K562 (cell line): ENCODE measurements around the gene NSMCE1. TPM values are rescaled to one million over a fixed set of nuclear protein-coding genes. Genes with fewer than 3 reads are reported as not detected.
A peak's percentile ranks its signal among the peaks of the same experiment; 100 is the strongest.

Source experiments
- ARID1B ChIP-seq: fragments of 450-650 bp; IDR thresholded peaks from 2 replicates; pipeline ENCODE4 v1.6.1; 2016; ENCODE audit warnings: antibody characterized with exemption, mild to moderate bottlenecking, inconsistent platforms
- BHLHE40 ChIP-seq: IDR thresholded peaks from 2 replicates; pipeline ENCODE4 v1.6.1; 2011; ENCODE audit warnings: low read length, improper control_type of control experiment
- ERF ChIP-seq: fragments of 450-650 bp; formaldehyde crosslinking; IDR thresholded peaks from 2 replicates; pipeline ENCODE4 v1.4.0; 2020; ENCODE audit warnings: mild to moderate bottlenecking, mixed read lengths
- L3MBTL2 ChIP-seq: fragments of 450-650 bp; IDR thresholded peaks from 2 replicates; pipeline ENCODE4 v1.6.1; 2016; ENCODE audit warnings: mild to moderate bottlenecking, moderate library complexity
- NR2C1 ChIP-seq, 2 experiments: fragments of 450-650 bp; IDR thresholded peaks; 2 replicates each; pipeline ENCODE4 v1.6.1; 2017; ENCODE audit warnings: mild to moderate bottlenecking in 2 of 2, antibody characterized with exemption in 1 of 2, inconsistent platforms in 1 of 2, missing compliant biosample characterization in 1 of 2, missing genetic modification characterization in 1 of 2
- SMARCE1 ChIP-seq: fragments of 450-650 bp; IDR thresholded peaks from 2 replicates; pipeline ENCODE4 v1.7.1; 2016; ENCODE audit warnings: mild to moderate bottlenecking
- polyA plus RNA-seq, 8 experiments: library from polyadenylated mRNA; depleted of rRNA in 4 of 8; stranded (reverse) in 5 of 8; unstranded in 3 of 8; fragments of >200 nt; fragmentation: Nextera tagmentation in 2 of 8; fragmentation: Illumina TruSeq in 1 of 8; extraction: Ambion mirVana in 2 of 8; extraction: Trizol in 1 of 8; gene quantifications; 2 replicates each; pipeline versions ENCODE4 v1.2.1 to v1.2.3, GENCODE V29; 2011 to 2014; ENCODE audit warnings: inconsistent platforms in 1 of 8, missing spikeins in 1 of 8
- total RNA-seq, 7 experiments: library from RNA; depleted of rRNA in 6 of 7; stranded (reverse); fragments of >200 nt in 6 of 7; fragmentation: Illumina TruSeq in 2 of 7; extraction: Trizol in 2 of 7; gene quantifications; 2 replicates each; pipeline versions ENCODE4 v1.2.1 to v1.2.3, GENCODE V29; 2011 to 2021; ENCODE audit warnings: low replicate concordance in 1 of 7
- TF ChIP-seq, protein P1 (sequence below): fragments of 200-800 bp; sonication (Bioruptor generic); IDR thresholded peaks from 2 replicates; pipeline ENCODE4 v1.6.1; 2017; ENCODE audit warnings: missing genetic modification characterization, missing compliant biosample characterization
- TF ChIP-seq, protein P2 (sequence below), 2 experiments: fragments of 450-650 bp; conservative IDR thresholded peaks; 2 replicates each; pipeline ENCODE4 v1.6.1; 2017; ENCODE audit warnings: mild to moderate bottlenecking in 2 of 2, moderate library complexity in 2 of 2
- TF ChIP-seq, protein P3 (sequence below): sonication (generic); formaldehyde crosslinking; IDR thresholded peaks from 2 replicates; pipeline ENCODE4 v1.8.1; 2022; ENCODE audit warnings: missing genetic modification reagents
- TF ChIP-seq, protein P4 (sequence below): fragments of 450-650 bp; IDR thresholded peaks from 2 replicates; pipeline ENCODE4 v1.6.1; 2014; ENCODE audit warnings: low read depth, mild to moderate bottlenecking, moderate library complexity, borderline replicate concordance
- TF ChIP-seq, protein P5 (sequence below): fragments of 450-650 bp; IDR thresholded peaks from 2 replicates; pipeline ENCODE4 v1.7.0; 2016; ENCODE audit warnings: borderline replicate concordance
- TF ChIP-seq, protein P6 (sequence below): fragments of 450-650 bp; IDR thresholded peaks from 2 replicates; pipeline ENCODE4 v1.6.1; 2016; ENCODE audit warnings: low read depth, mild to moderate bottlenecking, moderate library complexity

Gene NSMCE1
- total and polyA plus RNA-seq, 9 of the 15 experiments (the other 6 are each of a cell fraction or from before 2014, with no cell fraction given): 52.1 to 163 (median 61.5) TPM

DNA sequence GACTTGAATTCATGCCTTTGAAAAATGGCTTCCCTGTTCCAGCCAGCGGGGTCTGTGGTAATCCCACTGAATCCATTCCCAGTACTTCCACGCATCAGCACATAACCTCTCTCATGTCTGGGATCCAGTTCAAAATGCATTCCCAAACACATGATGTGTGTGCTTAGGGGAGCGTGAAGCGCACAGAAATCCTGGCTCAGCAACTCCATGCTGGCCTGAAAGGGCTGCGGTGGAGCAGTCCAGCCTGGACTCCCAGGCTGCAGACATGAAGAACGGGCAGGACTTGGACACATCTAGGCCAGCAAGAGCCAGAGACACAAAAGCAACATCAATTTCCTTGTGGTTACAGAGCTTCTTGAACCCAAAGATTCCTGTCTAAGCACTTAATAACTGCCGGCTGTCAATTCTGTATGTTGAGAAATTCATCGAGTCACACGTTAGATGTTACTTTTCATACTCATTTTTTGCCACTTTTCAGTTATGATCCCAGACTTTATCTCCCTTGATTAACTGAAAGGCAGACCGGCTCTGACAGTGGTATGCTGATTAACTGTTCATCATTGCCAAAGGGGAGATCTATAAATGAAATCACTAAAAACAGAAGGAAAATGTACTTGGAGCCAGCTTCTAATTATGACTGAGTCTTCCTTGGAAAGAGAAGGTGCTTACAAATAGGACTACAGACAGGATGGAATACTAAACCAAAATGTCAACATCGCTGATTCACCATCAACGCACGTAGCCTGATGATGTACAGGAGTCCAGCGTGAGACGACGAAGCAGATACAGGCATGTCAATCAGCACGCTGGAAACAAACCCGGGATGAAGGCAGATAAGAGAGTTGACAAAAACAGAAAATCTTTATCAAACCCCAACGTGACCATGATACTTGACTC, 23.0 kb downstream of the NSMCE1 start (continued):
- TF ChIP-seq, protein P1, sequence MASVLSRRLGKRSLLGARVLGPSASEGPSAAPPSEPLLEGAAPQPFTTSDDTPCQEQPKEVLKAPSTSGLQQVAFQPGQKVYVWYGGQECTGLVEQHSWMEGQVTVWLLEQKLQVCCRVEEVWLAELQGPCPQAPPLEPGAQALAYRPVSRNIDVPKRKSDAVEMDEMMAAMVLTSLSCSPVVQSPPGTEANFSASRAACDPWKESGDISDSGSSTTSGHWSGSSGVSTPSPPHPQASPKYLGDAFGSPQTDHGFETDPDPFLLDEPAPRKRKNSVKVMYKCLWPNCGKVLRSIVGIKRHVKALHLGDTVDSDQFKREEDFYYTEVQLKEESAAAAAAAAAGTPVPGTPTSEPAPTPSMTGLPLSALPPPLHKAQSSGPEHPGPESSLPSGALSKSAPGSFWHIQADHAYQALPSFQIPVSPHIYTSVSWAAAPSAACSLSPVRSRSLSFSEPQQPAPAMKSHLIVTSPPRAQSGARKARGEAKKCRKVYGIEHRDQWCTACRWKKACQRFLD (CRISPR knock-in tag): no peak
- TF ChIP-seq ERF (CRISPR knock-in tag) (0 out of 2 replicates have a peak, but pooled peaks have one; percentile 62), NR2C1 (IDR thresholded peaks at IDR 0.05) (no peak), NR2C1 (tag; IDR thresholded peaks at IDR 0.05) (0 out of 2 replicates have a peak, but pooled peaks have one; percentile 3), BHLHE40 (peak; percentile 66), L3MBTL2 (0 out of 2 replicates have a peak, but pooled peaks have one; percentile 38), ARID1B (peak; percentile 86), SMARCE1 (peak; percentile 79)
- TF ChIP-seq, protein P2, sequence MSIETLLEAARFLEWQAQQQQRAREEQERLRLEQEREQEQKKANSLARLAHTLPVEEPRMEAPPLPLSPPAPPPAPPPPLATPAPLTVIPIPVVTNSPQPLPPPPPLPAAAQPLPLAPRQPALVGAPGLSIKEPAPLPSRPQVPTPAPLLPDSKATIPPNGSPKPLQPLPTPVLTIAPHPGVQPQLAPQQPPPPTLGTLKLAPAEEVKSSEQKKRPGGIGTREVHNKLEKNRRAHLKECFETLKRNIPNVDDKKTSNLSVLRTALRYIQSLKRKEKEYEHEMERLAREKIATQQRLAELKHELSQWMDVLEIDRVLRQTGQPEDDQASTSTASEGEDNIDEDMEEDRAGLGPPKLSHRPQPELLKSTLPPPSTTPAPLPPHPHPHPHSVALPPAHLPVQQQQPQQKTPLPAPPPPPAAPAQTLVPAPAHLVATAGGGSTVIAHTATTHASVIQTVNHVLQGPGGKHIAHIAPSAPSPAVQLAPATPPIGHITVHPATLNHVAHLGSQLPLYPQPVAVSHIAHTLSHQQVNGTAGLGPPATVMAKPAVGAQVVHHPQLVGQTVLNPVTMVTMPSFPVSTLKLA (conservative IDR thresholded peaks at IDR 0.05): peak; percentile 56 to 70
- TF ChIP-seq, protein P3, sequence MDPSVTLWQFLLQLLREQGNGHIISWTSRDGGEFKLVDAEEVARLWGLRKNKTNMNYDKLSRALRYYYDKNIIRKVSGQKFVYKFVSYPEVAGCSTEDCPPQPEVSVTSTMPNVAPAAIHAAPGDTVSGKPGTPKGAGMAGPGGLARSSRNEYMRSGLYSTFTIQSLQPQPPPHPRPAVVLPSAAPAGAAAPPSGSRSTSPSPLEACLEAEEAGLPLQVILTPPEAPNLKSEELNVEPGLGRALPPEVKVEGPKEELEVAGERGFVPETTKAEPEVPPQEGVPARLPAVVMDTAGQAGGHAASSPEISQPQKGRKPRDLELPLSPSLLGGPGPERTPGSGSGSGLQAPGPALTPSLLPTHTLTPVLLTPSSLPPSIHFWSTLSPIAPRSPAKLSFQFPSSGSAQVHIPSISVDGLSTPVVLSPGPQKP (CRISPR knock-in tag): no peak
- TF ChIP-seq, protein P4, sequence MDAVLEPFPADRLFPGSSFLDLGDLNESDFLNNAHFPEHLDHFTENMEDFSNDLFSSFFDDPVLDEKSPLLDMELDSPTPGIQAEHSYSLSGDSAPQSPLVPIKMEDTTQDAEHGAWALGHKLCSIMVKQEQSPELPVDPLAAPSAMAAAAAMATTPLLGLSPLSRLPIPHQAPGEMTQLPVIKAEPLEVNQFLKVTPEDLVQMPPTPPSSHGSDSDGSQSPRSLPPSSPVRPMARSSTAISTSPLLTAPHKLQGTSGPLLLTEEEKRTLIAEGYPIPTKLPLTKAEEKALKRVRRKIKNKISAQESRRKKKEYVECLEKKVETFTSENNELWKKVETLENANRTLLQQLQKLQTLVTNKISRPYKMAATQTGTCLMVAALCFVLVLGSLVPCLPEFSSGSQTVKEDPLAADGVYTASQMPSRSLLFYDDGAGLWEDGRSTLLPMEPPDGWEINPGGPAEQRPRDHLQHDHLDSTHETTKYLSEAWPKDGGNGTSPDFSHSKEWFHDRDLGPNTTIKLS: no peak
- TF ChIP-seq, protein P5, sequence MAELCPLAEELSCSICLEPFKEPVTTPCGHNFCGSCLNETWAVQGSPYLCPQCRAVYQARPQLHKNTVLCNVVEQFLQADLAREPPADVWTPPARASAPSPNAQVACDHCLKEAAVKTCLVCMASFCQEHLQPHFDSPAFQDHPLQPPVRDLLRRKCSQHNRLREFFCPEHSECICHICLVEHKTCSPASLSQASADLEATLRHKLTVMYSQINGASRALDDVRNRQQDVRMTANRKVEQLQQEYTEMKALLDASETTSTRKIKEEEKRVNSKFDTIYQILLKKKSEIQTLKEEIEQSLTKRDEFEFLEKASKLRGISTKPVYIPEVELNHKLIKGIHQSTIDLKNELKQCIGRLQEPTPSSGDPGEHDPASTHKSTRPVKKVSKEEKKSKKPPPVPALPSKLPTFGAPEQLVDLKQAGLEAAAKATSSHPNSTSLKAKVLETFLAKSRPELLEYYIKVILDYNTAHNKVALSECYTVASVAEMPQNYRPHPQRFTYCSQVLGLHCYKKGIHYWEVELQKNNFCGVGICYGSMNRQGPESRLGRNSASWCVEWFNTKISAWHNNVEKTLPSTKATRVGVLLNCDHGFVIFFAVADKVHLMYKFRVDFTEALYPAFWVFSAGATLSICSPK: no peak
- TF ChIP-seq, protein P6, sequence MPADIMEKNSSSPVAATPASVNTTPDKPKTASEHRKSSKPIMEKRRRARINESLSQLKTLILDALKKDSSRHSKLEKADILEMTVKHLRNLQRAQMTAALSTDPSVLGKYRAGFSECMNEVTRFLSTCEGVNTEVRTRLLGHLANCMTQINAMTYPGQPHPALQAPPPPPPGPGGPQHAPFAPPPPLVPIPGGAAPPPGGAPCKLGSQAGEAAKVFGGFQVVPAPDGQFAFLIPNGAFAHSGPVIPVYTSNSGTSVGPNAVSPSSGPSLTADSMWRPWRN: 0 out of 2 replicates have a peak, but pooled peaks have one; percentile 39
